BJ (cell line): Measurements from ENCODE around the gene ALK. TPM values are rescaled to one million over a fixed set of nuclear protein-coding genes. Genes with fewer than 3 reads are reported as not detected.
"Not testable (repeated sequence)": the region's sequence is repeated elsewhere in the genome, so short reads cannot be mapped to it uniquely, and the experiment has no call there.

Experiments used
- CTCF ChIA-PET: fragments of 350-600 bp; formaldehyde crosslinking; extraction: SDS; loops from one replicate; lab custom pipeline; 2021; ENCODE audit warnings: antibody characterized with exemption, inconsistent platforms; lab: Yijun Ruan, JAX
- POLR2A ChIA-PET: fragments of 300-600 bp; sonication (Branson Sonifier 250); formaldehyde crosslinking; extraction: SDS; loops from one replicate; lab custom pipeline; 2021; ENCODE audit warnings: antibody characterized with exemption; lab: Charles Lee
- DNase-seq: peaks from one replicate; pipeline ENCODE4 v3.0.0-alpha.2; 2011; ENCODE audit warnings: low read depth
- H3K27me3 ChIP-seq: 2 replicates; pipeline ENCODE4 v1.6.0; 2011; ENCODE audit warnings: low read length; ENCODE audit not compliant: control insufficient read depth, insufficient read depth
- H3K36me3 ChIP-seq: 2 replicates; pipeline ENCODE4 v1.5.1; 2011; ENCODE audit warnings: low read length; ENCODE audit not compliant: control insufficient read depth, insufficient read depth
- H3K4me3 ChIP-seq: 2 replicates; pipeline ENCODE4 v1.5.1; 2011; ENCODE audit warnings: low read depth, mild to moderate bottlenecking, control low read depth, low read length
- CTCF ChIP-seq: IDR thresholded peaks from 2 replicates; pipeline ENCODE4 v1.5.1; 2011; ENCODE audit warnings: low read depth, mild to moderate bottlenecking, control low read depth, inconsistent platforms, low read length, moderate library complexity; ENCODE audit not compliant: insufficient read depth
- polyA plus RNA-seq: library from polyadenylated mRNA; depleted of rRNA; stranded (reverse); fragments of >200 nt; gene quantifications from 2 replicates; pipeline ENCODE4 v1.2.3, GENCODE V29; 2011

The ALK gene
- polyA plus RNA-seq, 1 experiment = not detected

GRCh38 chr2:29829841-29830240 is 91.5 kb downstream of the ALK start:
- Histone ChIP-seq H3K4me3 (no peak overlapping the region), H3K27me3 (no peaks in the 10 kb centered on the region), H3K36me3 (no peaks in the 10 kb centered on the region)
- TF ChIP-seq CTCF = no peak
- ChIA-PET CTCF (no interaction called here), POLR2A (no interaction called here)
- no peak for DNase-seq

GRCh38 chr2:29824145-29824544 is 97.2 kb downstream of the ALK start:
- CTCF ChIA-PET = interaction anchor here (0.7 to 1.5 kb wide), 3 partner anchors 8 to 529 kb away, joined by 3 to 4 read pairs (median 4); no protein-coding TSS in a partner anchor
- H3K27me3 ChIP-seq, DNase-seq, H3K36me3 ChIP-seq, POLR2A ChIA-PET, H3K4me3 ChIP-seq: not testable (repeated sequence)
- peak; percentile 21; the same call in 1 of the 2 replicates for TF ChIP-seq CTCF

- CTCF ChIA-PET = no interaction called here
Observed at GRCh38 chr2:29821591-29821990, 99.8 kb downstream of the ALK start.

GRCh38 chr2:29819570-29819969 is 101.8 kb downstream of the ALK start:
- no peaks in the 10 kb centered on the region for H3K36me3 ChIP-seq
- no peak for DNase-seq
- ChIA-PET CTCF (interaction anchor here (1.2 kb wide), 1 partner anchor 23 kb away, joined by 3 read pairs; no protein-coding TSS in a partner anchor), POLR2A (no interaction called here)
- no peak for TF ChIP-seq CTCF
- no peak overlapping the region for H3K4me3 ChIP-seq
- peaks cover 2% of the 10 kb centered on the region; the same call in 1 of the 2 replicates for H3K27me3 ChIP-seq

More at GRCh38 chr2:29821591-29821990, 99.8 kb downstream of the ALK start:
- POLR2A ChIA-PET = no interaction called here
- no peak for DNase-seq
- Histone ChIP-seq H3K27me3 (peaks cover 2% of the 10 kb centered on the region; the same call in 1 of the 2 replicates), H3K36me3 (no peaks in the 10 kb centered on the region), H3K4me3 (no peak overlapping the region)
- no peak for TF ChIP-seq CTCF

GRCh38 chr2:29817801-29818680 is 103.3 kb downstream of the ALK start:
- DNase-seq = no peak
- ChIA-PET POLR2A (no interaction called here), CTCF (interaction anchor here (0.8 to 0.9 kb wide), 2 partner anchors 18 to 521 kb away, joined by 3 to 4 read pairs; no protein-coding TSS in a partner anchor)
- TF ChIP-seq CTCF = no peak
- Histone ChIP-seq H3K36me3 (no peaks in the 10 kb centered on the region), H3K4me3 (no peak overlapping the region), H3K27me3 (peaks cover 2% of the 10 kb centered on the region; the same call in 1 of the 2 replicates)
